Stimulated activated CD4-positive, alpha-beta T cell treated with anti-CD3 and anti-CD28 coated beads, TNF-alpha, amount 100 ng/mL, for 24 hours (primary cell): ENCODE measurements around the gene TEAD1.

ENCODE experiments used
- DNase-seq, 3 experiments: peaks; one replicate each; pipeline ENCODE4 v3.0.0-alpha.2; 2020; ENCODE audit warnings: low read depth in 3 of 3

Gene TEAD1

DNA sequence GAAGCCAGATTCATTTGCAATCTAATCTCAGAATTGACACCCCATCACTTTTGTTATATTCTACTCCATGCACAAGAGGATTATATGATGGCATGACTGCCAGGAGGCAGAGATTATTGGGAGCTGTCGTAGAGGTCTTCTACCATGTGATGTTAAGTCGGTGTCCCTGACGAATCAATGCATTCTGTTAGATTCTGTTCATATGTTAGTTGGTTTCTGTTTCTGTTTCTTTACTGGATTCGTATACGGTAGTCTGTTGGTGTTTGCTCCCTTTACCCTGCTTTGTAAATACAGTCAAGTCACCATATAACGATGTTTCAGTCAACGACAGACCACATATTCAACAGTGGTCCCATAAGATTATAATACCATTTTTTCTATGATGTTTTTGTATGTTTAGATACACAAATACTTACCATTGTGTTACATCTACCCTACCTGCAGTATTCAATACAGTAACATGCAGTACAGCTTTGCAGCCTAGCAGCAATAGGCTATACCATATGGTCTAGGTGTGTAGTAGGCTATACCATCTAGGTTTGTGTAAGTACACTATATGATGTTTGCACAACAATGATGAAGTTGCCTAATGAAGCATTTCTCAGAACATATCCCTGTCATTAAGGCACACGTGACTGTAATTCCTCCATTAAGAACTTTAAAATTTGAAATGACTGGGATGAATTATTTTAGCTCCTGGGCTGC, 312.1 kb downstream of the TEAD1 start:
- no peak for DNase-seq

DNA sequence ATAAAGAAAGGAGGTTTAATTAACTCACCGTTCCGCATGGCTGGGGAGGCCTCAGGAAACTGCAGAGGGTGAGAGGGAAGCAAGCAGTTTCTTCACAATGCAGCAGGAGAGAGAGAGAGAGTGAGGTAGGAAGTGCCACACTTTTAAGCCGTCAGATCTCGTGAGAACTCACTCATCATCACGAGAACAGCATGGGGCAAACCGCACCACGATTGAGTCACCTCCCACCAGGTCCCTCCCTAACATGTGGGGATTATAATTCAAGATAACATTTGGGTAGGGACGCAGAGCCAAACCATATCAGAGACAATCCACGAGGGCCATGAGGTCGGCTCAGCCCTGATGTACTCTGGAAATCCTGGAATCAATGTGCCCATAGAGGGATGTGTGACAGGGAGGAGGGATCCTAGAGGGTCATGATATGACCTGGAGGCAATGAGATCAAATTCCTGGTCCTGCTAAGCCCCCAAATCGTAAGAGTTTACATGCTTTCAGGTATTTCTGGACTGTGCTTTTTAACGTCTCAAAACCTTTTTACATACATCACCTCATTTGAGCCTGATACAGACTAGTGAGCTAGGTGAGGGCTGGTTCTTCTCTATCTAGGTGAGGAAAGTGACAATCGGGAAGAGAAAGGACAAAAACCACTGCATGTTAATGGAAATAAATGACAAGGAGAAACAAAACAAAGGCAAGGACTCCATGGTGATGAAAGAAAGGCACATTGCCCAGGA, 315.4 kb downstream of the TEAD1 start:
- no peak for DNase-seq

DNA sequence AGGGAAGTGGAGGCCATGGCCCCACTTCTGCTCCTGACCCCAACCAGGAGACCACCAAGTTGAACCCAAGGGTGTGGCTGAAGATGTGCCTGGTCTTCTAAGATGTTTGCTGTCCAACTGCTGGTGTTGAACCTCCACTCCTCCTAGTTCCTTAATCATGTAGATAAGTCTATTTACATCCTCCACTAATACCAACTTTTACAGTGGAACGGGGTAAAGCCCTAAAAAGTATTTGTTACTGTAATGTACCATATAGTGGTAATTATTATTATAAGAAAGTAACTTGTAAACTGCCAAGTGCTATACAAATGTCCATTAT, 315.9 kb downstream of the TEAD1 start:
- DNase-seq, result no peak

DNA sequence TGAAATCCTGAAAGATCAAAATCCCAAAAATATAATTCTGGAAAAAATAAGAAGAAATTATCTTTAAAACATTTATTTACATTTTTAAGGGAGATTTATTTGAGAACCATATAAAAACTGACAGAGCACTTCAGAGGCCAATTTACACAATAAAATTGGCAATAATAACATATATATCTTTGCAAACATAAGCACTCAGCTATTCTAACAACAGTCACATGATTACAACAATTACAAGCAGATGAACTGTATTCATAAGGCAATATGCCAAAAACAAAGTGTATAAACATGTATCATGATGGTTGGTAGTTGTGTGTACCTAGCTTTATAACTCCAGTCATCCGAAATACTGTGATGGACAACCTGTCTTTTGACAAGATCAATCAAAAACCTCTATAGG, 317.2 kb downstream of the TEAD1 start:
- no peak for DNase-seq

DNA sequence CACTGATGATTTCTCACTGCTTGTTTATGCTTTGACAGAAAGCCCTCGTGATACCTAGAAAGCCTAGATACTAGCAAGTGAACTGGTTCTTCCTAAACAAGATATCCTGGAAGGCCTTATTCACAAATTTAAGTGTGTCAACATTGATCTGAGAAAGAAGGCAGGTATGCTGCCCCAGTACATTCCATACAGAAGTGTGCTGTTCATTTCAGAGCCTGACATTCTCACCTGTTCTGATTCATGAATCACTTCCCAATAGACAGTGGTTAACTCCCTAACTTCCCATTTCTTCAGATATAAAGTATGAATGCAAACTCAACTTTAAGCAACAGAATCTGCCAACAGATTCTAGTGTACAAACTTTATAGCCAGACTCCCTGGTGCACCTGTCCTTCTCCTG, 319.4 kb downstream of the TEAD1 start:
- DNase-seq, result no peak
